GM06990 (cell line): ENCODE results near the gene SEL1L3.

ENCODE experiments used
- DNase-seq: peaks from one replicate; pipeline ENCODE4 v3.0.0-alpha.2; 2011; ENCODE audit not compliant: insufficient read length; ENCODE audit errors: extremely low read depth
- H3K27me3 ChIP-seq: replicated peaks from 2 replicates; pipeline ENCODE4 v1.6.0; 2011; ENCODE audit warnings: low read length; ENCODE audit not compliant: control insufficient read depth, insufficient read depth
- H3K36me3 ChIP-seq: 2 replicates; pipeline ENCODE4 v1.5.1; 2011; ENCODE audit warnings: low read length; ENCODE audit not compliant: control insufficient read depth, insufficient read depth
- H3K4me3 ChIP-seq: replicated peaks from 2 replicates; pipeline ENCODE4 v1.5.1; 2011; ENCODE audit warnings: low read depth, mild to moderate bottlenecking, control low read depth, low read length
- TF ChIP-seq, protein P1 (sequence below): IDR thresholded peaks from 2 replicates; pipeline ENCODE4 v1.5.1; 2011; ENCODE audit warnings: low read length, control low read depth, mild to moderate bottlenecking, inconsistent platforms; ENCODE audit not compliant: insufficient read depth, poor library complexity, severe bottlenecking

Gene SEL1L3

DNA sequence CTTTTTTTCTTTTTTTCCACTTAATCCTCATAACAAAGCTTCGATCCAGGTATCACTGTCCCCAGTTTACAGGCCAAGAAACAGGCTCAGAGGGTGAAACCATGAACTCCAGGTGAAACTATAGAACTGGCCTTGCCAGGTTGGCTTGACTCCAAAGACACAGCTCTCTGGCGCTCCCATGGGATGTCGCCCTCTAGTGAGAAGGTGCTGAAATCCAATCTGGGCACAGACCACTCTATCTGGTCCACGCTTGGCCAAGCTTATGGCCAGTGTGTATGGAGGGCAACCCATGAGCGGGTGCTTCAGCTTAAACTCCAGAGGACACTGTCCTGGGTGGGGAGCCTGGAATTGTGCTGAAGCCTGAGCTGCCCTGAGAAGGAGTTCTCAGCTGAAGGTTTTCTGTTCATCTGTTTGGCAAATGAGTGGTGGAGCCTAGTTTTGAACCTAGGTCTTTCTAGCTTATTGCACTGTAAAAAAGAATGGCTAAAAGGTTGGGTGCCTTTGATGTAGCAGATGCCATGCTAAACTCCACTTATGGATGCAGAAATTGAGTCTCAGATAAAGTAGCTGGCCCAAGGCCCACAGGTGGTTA, 70.5 kb downstream of the SEL1L3 start:
- H3K27me3 ChIP-seq: no peaks in the 10 kb centered on the region
- TF ChIP-seq, protein P1, sequence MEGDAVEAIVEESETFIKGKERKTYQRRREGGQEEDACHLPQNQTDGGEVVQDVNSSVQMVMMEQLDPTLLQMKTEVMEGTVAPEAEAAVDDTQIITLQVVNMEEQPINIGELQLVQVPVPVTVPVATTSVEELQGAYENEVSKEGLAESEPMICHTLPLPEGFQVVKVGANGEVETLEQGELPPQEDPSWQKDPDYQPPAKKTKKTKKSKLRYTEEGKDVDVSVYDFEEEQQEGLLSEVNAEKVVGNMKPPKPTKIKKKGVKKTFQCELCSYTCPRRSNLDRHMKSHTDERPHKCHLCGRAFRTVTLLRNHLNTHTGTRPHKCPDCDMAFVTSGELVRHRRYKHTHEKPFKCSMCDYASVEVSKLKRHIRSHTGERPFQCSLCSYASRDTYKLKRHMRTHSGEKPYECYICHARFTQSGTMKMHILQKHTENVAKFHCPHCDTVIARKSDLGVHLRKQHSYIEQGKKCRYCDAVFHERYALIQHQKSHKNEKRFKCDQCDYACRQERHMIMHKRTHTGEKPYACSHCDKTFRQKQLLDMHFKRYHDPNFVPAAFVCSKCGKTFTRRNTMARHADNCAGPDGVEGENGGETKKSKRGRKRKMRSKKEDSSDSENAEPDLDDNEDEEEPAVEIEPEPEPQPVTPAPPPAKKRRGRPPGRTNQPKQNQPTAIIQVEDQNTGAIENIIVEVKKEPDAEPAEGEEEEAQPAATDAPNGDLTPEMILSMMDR: peak; percentile 43
- H3K36me3 ChIP-seq: no peaks in the 10 kb centered on the region; the same call in 1 of the 2 replicates
- DNase-seq: no peak
- H3K4me3 ChIP-seq: no peak overlapping the region

DNA sequence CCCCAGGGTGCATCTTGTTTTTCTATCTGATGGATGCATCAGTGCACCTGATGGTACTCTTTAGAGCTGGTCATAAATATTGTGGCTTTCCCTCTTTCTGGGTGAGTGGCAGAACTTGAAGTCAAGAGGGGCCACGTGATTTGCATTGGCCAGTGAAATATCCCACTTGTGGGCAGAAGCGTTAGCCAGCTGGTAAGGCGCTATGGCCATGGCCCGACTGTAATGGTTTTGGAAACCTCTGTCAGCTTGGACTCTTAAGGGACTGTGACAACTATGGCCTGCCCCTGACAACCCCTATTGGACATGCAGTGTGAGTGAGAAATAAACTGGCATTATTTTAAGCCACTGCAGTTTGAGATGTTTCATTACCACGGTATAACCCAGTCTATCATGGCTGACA, 72.8 kb downstream of the SEL1L3 start:
- H3K36me3 ChIP-seq: no peaks in the 10 kb centered on the region; the same call in 1 of the 2 replicates
- no peak overlapping the region for H3K4me3 ChIP-seq
- TF ChIP-seq, protein P1: no peak
- no peaks in the 10 kb centered on the region for H3K27me3 ChIP-seq
- no peak for DNase-seq

DNA sequence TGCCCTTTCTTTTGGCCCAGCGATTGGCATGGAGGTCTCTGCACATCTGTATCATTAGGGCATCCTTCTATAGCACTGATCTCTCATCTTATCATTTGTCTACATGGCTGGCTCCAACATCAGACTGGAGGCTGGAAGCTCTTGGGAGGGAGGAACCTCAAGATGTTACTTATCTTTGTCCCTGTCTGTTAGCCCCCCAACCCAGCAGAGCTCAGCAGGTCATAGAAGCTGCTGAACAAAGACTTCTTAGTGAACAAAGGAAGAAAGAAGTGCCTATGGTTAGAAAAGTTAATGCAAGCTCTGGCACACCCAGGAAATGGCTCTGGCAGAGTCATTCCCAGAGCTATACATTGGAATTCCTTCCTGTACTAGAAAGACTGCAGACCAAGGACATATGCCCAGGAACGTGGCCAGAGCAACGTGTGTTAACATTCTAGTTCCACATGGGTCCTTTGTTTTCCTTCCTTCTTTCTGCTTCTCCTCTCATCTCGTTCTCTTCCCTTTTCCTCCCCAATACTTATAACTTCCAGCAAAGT, 74.0 kb downstream of the SEL1L3 start:
- DNase-seq: no peak
- TF ChIP-seq, protein P1: no peak
- H3K36me3 ChIP-seq: no peaks in the 10 kb centered on the region; the same call in 1 of the 2 replicates

DNA sequence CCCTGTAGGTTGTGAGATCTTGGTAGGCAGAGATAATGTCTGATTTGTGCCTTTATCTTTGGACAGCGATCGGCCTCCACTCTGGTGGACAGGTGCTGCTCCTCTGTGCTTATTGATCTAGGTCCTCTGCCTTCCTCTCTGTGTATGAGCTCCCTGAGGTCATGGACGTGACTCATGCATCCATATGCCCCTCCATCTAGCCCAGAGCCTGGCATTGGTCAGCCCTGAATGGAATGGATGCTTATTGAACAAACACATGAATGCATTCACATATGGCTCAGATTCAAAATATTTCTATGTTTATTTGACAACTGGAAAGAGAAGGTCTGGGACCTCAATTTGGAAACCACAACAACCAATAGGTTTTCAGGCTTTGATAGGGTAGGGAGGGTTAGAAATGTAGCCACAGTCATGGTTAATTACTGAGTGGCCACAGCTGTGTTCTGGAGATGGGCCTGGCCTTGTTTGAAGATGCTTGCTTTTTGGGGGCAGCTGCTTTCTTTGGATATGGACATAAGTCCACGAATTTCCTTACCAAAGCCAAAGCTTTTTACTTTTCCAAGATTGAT, 76.2 kb downstream of the SEL1L3 start:
- H3K27me3 ChIP-seq: no peaks in the 10 kb centered on the region
- no peaks in the 10 kb centered on the region; the same call in 1 of the 2 replicates for H3K36me3 ChIP-seq
- TF ChIP-seq, protein P1: no peak
- no peak for DNase-seq
- H3K4me3 ChIP-seq: no peak overlapping the region

More for the DNA sequence above, 74.0 kb downstream of the SEL1L3 start:
- no peaks in the 10 kb centered on the region for H3K27me3 ChIP-seq
- no peak overlapping the region for H3K4me3 ChIP-seq

DNA sequence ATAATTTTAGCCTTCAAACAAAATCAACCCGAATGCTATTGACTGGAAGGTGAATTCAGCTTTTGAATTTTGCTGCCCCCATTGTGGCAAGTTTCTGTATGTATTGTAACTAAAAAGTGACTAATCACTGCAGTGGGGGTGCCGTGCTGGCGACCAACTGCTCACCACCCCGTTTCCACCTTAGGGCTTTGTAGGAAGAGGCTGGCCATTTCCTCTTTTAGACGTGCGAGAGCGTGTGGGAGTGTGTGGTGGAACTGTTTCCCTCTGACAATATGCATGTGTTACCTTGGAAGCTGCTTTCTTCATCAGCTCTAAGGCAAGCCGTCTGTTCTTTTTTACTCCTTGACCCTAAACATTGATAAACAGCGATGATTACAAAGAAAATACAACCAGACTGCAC, 78.8 kb downstream of the SEL1L3 start:
- H3K36me3 ChIP-seq: no peaks in the 10 kb centered on the region; the same call in 1 of the 2 replicates
- DNase-seq: no peak
- no peak overlapping the region for H3K4me3 ChIP-seq
- TF ChIP-seq, protein P1: no peak
- no peaks in the 10 kb centered on the region for H3K27me3 ChIP-seq

DNA sequence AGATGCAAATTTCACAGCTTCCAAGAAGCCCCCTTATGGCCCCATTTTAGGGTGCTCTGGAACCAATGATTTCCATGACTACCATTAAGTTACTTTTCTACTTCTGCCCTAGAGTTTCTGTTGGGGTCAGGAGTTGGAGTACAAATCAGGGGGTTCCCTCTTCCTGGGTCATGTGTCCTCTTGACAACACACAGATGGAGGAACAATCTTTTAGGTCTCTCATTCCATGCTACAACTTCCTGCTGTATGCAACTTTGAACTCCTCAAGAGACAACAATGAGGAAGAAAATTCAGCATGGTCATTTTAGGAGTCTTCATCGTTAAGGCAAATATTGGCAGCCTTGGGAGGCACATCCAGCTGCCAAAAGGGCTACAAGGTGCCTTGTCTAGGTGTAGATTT, 79.7 kb downstream of the SEL1L3 start:
- TF ChIP-seq, protein P1: no peak
- no peaks in the 10 kb centered on the region for H3K27me3 ChIP-seq
- no peak for DNase-seq
- H3K36me3 ChIP-seq: no peaks in the 10 kb centered on the region; the same call in 1 of the 2 replicates
- no peak overlapping the region for H3K4me3 ChIP-seq
